GM18861 (cell line): ENCODE measurements around the gene TMEM120B.

Experiments used
- ATAC-seq: cut with Tn5 transposase; IDR thresholded peaks from one replicate; pipeline ENCODE4 v1.9.1; 2021; ENCODE audit not compliant: unreplicated experiment

The TMEM120B gene

DNA sequence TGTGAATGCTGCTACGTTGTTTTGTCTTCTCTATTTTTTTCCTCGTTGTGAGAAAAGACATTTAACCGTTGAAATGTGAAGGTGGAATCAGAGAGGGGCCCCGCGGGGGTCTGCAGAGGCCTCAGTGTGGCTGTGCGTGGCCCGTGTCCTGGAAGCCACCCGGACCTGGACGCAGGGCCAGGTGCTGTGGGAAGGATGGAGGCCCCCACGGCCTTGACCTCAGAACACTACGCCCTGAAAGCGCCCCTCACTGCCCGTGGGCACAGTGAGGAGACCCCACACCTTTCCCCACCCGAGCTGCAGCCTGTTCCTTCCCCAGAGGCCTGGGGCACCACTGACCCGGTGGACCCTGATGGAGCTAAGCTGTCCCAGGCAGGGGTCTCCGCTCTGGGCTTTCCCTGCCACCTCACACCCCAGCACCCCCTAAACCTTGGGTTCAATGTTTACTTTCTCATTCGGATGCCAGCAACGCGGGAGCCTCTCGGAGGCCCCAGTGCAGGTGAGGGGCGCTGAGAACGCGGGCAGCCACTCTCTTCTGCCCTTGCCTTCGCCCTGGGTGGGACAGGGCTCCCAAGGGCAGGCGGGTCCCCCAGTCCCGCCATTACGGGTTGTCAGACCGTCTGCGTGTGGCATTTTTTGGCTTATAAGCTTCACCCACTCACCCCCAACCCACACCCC, 118.2 kb downstream of the TMEM120B start:
- no peak for ATAC-seq
